GM12878 (cell line): Measurements from ENCODE around the gene TNPO2. TPM values are rescaled to one million over a fixed set of nuclear protein-coding genes. Genes with fewer than 3 reads are reported as not detected.

Experiments used
- EED ChIP-seq: sonication (generic); IDR thresholded peaks from 2 replicates; pipeline ENCODE4 v1.6.1; 2016; ENCODE audit warnings: antibody characterized with exemption, low read depth
- ELK1 ChIP-seq: IDR thresholded peaks from 2 replicates; pipeline ENCODE4 v1.6.1; 2012; ENCODE audit warnings: low read depth, low read length, improper control_type of control experiment
- GABPA ChIP-seq: IDR thresholded peaks from 2 replicates; pipeline ENCODE4 v1.6.1; 2014; ENCODE audit warnings: antibody characterized with exemption, low read depth, mild to moderate bottlenecking, inconsistent platforms
- KDM1A ChIP-seq: fragments of 200-600 bp; sonication (generic); IDR thresholded peaks from 2 replicates; pipeline ENCODE4 v1.6.1; 2016; ENCODE audit warnings: borderline replicate concordance
- MLLT1 ChIP-seq: fragments of 450-650 bp; IDR thresholded peaks from 2 replicates; pipeline ENCODE4 v1.6.1; 2016; ENCODE audit warnings: mild to moderate bottlenecking
- MXI1 ChIP-seq: fragments of 150-350 bp; IDR thresholded peaks from 2 replicates; pipeline ENCODE4 v1.6.1; 2011; ENCODE audit warnings: low read depth, mild to moderate bottlenecking, inconsistent platforms, low read length, improper control_type of control experiment
- NR2C1 ChIP-seq: fragments of 450-650 bp; IDR thresholded peaks from 2 replicates; pipeline ENCODE4 v1.6.1; 2017; ENCODE audit warnings: antibody characterized with exemption, mild to moderate bottlenecking, moderate library complexity
- POLR2A ChIP-seq: IDR thresholded peaks from 2 replicates; pipeline ENCODE4 v1.6.1; 2011; ENCODE audit warnings: low read depth, mild to moderate bottlenecking, low read length
- POU2F2 ChIP-seq: IDR thresholded peaks from 3 replicates; pipeline ENCODE4 v1.6.1; 2011; ENCODE audit warnings: low read depth, mild to moderate bottlenecking, low read length, borderline replicate concordance
- RBBP5 ChIP-seq: fragments of 200-600 bp; sonication (generic); conservative IDR thresholded peaks from 2 replicates; pipeline ENCODE4 v1.6.1; 2016
- RUNX3 ChIP-seq: IDR thresholded peaks from 2 replicates; pipeline ENCODE4 v1.6.1; 2012; ENCODE audit warnings: low read length, inconsistent platforms
- SMC3 ChIP-seq: IDR thresholded peaks from 2 replicates; pipeline ENCODE4 v1.6.1; 2011; ENCODE audit warnings: low read length, improper control_type of control experiment, borderline replicate concordance
- SP1 ChIP-seq: IDR thresholded peaks from one replicate; pipeline ENCODE4 v1.6.1; 2011; ENCODE audit warnings: low read depth, low read length
- SREBF2 ChIP-seq: IDR thresholded peaks from 2 replicates; pipeline ENCODE4 v1.6.1; 2012; ENCODE audit warnings: mild to moderate bottlenecking, low read length
- TAF1 ChIP-seq: IDR thresholded peaks from 2 replicates; pipeline ENCODE4 v1.6.1; 2011; ENCODE audit warnings: mild to moderate bottlenecking, low read depth, low read length, borderline replicate concordance
- TCF12 ChIP-seq: IDR thresholded peaks from 2 replicates; pipeline ENCODE4 v1.6.1; 2011; ENCODE audit warnings: low read depth, mild to moderate bottlenecking, low read length
- USF1 ChIP-seq: IDR thresholded peaks from 2 replicates; pipeline ENCODE4 v1.6.1; 2011; ENCODE audit warnings: borderline replicate concordance, low read depth, mild to moderate bottlenecking, moderate library complexity, mixed read lengths, low read length; ENCODE audit not compliant: insufficient read depth; ENCODE audit errors: extremely low read length
- YY1 ChIP-seq: IDR thresholded peaks from 2 replicates; pipeline ENCODE4 v1.6.1; 2011; ENCODE audit warnings: low read depth, mild to moderate bottlenecking, low read length
- ZNF207 ChIP-seq: fragments of 450-650 bp; IDR thresholded peaks from 2 replicates; pipeline ENCODE4 v1.6.1; 2014; ENCODE audit warnings: antibody characterized with exemption, mild to moderate bottlenecking, borderline replicate concordance
- polyA plus RNA-seq, 11 experiments: library from polyadenylated mRNA; depleted of rRNA in 4 of 11; unstranded in 6 of 11; stranded (reverse) in 5 of 11; fragments of >200 nt; fragmentation: Nextera tagmentation in 4 of 11; fragmentation: Illumina TruSeq in 1 of 11; extraction: Ambion mirVana in 4 of 11; extraction: Trizol in 1 of 11; gene quantifications; 1 replicate in 1 of 11; 2 replicates in 10 of 11; pipeline versions ENCODE4 v1.2.1 to v1.2.3, GENCODE V29; 2011 to 2016; ENCODE audit warnings: inconsistent platforms in 2 of 11, missing spikeins in 2 of 11, low read depth in 1 of 11
- total RNA-seq, 4 experiments: library from RNA; depleted of rRNA in 3 of 4; stranded (reverse); fragments of >200 nt in 3 of 4; fragmentation: Illumina TruSeq in 1 of 4; extraction: Trizol in 1 of 4; gene quantifications; 2 replicates each; pipeline versions ENCODE4 v1.2.1 to v1.2.3, GENCODE V29; 2013 to 2021
- TF ChIP-seq, protein P1 (sequence below): fragments of 450-650 bp; IDR thresholded peaks from 2 replicates; pipeline ENCODE4 v1.6.1; 2017; ENCODE audit warnings: mild to moderate bottlenecking, moderate library complexity
- TF ChIP-seq, protein P2 (sequence below): IDR thresholded peaks from 2 replicates; pipeline ENCODE4 v1.6.1; 2012; ENCODE audit warnings: low read depth, low read length, improper control_type of control experiment
- TF ChIP-seq, protein P3 (sequence below): fragments of 450-650 bp; IDR thresholded peaks from 2 replicates; pipeline ENCODE4 v1.6.1; 2017; ENCODE audit warnings: low read depth, mild to moderate bottlenecking, moderate library complexity

TNPO2 gene
- total and polyA plus RNA-seq, 10 of the 15 experiments (the other 5 are each of a cell fraction or from before 2014, with no cell fraction given) = 5.5 to 99.7 (median 29.6) TPM

GRCh38 chr19:12665281-12665573 is 58.5 kb downstream of the TNPO2 start (continued):
- peak; percentile 70 for TF ChIP-seq POLR2A
- TF ChIP-seq NR2C1 = peak; percentile 66
- no peak for TF ChIP-seq TCF12
- TF ChIP-seq SMC3 = no peak
- no peak for TF ChIP-seq ZNF207
- peak; percentile 42; the same call in 1 of the 2 replicates for TF ChIP-seq RUNX3
- no peak for TF ChIP-seq ELK1
- peak; percentile 77 for TF ChIP-seq EED
- TF ChIP-seq, protein P1, sequence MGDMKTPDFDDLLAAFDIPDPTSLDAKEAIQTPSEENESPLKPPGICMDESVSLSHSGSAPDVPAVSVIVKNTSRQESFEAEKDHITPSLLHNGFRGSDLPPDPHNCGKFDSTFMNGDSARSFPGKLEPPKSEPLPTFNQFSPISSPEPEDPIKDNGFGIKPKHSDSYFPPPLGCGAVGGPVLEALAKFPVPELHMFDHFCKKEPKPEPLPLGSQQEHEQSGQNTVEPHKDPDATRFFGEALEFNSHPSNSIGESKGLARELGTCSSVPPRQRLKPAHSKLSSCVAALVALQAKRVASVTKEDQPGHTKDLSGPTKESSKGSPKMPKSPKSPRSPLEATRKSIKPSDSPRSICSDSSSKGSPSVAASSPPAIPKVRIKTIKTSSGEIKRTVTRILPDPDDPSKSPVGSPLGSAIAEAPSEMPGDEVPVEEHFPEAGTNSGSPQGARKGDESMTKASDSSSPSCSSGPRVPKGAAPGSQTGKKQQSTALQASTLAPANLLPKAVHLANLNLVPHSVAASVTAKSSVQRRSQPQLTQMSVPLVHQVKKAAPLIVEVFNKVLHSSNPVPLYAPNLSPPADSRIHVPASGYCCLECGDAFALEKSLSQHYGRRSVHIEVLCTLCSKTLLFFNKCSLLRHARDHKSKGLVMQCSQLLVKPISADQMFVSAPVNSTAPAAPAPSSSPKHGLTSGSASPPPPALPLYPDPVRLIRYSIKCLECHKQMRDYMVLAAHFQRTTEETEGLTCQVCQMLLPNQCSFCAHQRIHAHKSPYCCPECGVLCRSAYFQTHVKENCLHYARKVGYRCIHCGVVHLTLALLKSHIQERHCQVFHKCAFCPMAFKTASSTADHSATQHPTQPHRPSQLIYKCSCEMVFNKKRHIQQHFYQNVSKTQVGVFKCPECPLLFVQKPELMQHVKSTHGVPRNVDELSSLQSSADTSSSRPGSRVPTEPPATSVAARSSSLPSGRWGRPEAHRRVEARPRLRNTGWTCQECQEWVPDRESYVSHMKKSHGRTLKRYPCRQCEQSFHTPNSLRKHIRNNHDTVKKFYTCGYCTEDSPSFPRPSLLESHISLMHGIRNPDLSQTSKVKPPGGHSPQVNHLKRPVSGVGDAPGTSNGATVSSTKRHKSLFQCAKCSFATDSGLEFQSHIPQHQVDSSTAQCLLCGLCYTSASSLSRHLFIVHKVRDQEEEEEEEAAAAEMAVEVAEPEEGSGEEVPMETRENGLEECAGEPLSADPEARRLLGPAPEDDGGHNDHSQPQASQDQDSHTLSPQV = no peak
- TF ChIP-seq MXI1 = peak; percentile 97; the same call in 1 of the 2 replicates
- TF ChIP-seq, protein P2, sequence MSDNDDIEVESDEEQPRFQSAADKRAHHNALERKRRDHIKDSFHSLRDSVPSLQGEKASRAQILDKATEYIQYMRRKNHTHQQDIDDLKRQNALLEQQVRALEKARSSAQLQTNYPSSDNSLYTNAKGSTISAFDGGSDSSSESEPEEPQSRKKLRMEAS = peak; percentile 88; the same call in 1 of the 2 replicates
- TF ChIP-seq, protein P3, sequence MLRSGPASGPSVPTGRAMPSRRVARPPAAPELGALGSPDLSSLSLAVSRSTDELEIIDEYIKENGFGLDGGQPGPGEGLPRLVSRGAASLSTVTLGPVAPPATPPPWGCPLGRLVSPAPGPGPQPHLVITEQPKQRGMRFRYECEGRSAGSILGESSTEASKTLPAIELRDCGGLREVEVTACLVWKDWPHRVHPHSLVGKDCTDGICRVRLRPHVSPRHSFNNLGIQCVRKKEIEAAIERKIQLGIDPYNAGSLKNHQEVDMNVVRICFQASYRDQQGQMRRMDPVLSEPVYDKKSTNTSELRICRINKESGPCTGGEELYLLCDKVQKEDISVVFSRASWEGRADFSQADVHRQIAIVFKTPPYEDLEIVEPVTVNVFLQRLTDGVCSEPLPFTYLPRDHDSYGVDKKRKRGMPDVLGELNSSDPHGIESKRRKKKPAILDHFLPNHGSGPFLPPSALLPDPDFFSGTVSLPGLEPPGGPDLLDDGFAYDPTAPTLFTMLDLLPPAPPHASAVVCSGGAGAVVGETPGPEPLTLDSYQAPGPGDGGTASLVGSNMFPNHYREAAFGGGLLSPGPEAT = peak; percentile 26; the same call in 1 of the 2 replicates
- 0 out of 2 replicates have a peak, but pooled peaks have one; percentile 28 for TF ChIP-seq TAF1
- TF ChIP-seq GABPA = peak; percentile 84
- 0 out of 2 replicates have a peak, but pooled peaks have one; percentile 19 for TF ChIP-seq YY1
- TF ChIP-seq MLLT1 = peak; percentile 69; the same call in 1 of the 2 replicates
- TF ChIP-seq POU2F2 = 0 out of 3 replicates have a peak, but pooled peaks have one; percentile 2
- no peak for TF ChIP-seq SREBF2
- peak; percentile 5 for TF ChIP-seq SP1
- TF ChIP-seq KDM1A = no peak
- no peak for TF ChIP-seq RBBP5
- TF ChIP-seq USF1 = peak; percentile 14
